H9 (cell line): ENCODE data around the gene MAP3K21. TPM values are rescaled to one million over a fixed set of nuclear protein-coding genes. Genes with fewer than 3 reads are reported as not detected.

ENCODE experiments used
- DNase-seq: peaks from one replicate; pipeline ENCODE4 v3.0.0-alpha.2; 2017
- H2AFZ ChIP-seq: one replicate; pipeline ENCODE4 v1.6.1; 2013; ENCODE audit warnings: mild to moderate bottlenecking, low read length, control low read depth, moderate library complexity
- H2AK5ac ChIP-seq: 2 replicates; pipeline ENCODE4 v1.6.1; 2013; ENCODE audit warnings: low read length, control low read depth, mixed read lengths; ENCODE audit not compliant: insufficient read length
- H2BK120ac ChIP-seq: one replicate; pipeline ENCODE4 v1.6.1; 2013; ENCODE audit warnings: low read depth, mild to moderate bottlenecking, low read length, control low read depth, inconsistent platforms; ENCODE audit not compliant: poor library complexity, severe bottlenecking
- H2BK12ac ChIP-seq: 2 replicates; pipeline ENCODE4 v1.6.1; 2013; ENCODE audit warnings: low read length, control low read depth, mixed read lengths, low read depth; ENCODE audit not compliant: insufficient read length
- H2BK15ac ChIP-seq: 2 replicates; pipeline ENCODE4 v1.6.1; 2013; ENCODE audit warnings: low read depth, low read length, control low read depth
- H2BK20ac ChIP-seq: one replicate; pipeline ENCODE4 v1.6.1; 2013; ENCODE audit warnings: low read depth, mild to moderate bottlenecking, low read length, control low read depth, inconsistent platforms; ENCODE audit not compliant: poor library complexity, severe bottlenecking
- H2BK5ac ChIP-seq: 2 replicates; pipeline ENCODE4 v1.6.1; 2013; ENCODE audit warnings: low read length, control low read depth, mixed read lengths; ENCODE audit not compliant: insufficient read length
- H3K14ac ChIP-seq: 2 replicates; pipeline ENCODE4 v1.6.1; 2013; ENCODE audit warnings: low read length, control low read depth; ENCODE audit not compliant: insufficient read depth
- H3K18ac ChIP-seq: 2 replicates; pipeline ENCODE4 v1.6.1; 2013; ENCODE audit warnings: low read depth, mild to moderate bottlenecking, mixed read lengths, low read length, control low read depth; ENCODE audit not compliant: insufficient read length
- H3K23ac ChIP-seq: 2 replicates; pipeline ENCODE4 v1.6.1; 2013; ENCODE audit warnings: low read length, control low read depth, mixed read lengths, low read depth; ENCODE audit not compliant: insufficient read length
- H3K23me2 ChIP-seq: 2 replicates; pipeline ENCODE4 v1.6.1; 2013; ENCODE audit warnings: low read depth, mild to moderate bottlenecking, mixed read lengths, low read length, control low read depth; ENCODE audit not compliant: insufficient read length, poor library complexity, severe bottlenecking
- H3K27ac ChIP-seq: 2 replicates; pipeline ENCODE4 v1.5.1; 2013; ENCODE audit warnings: low read length, control low read depth, mixed read lengths, low read depth; ENCODE audit not compliant: insufficient read length
- H3K27me3 ChIP-seq: 2 replicates; pipeline ENCODE4 v1.6.1; 2013; ENCODE audit warnings: low read length, control low read depth, inconsistent platforms; ENCODE audit not compliant: insufficient read depth
- H3K4ac ChIP-seq: 2 replicates; pipeline ENCODE4 v1.6.1; 2013; ENCODE audit warnings: low read depth, mild to moderate bottlenecking, control low read depth, inconsistent platforms, low read length, moderate library complexity
- H3K4me1 ChIP-seq: 2 replicates; pipeline ENCODE4 v1.6.1; 2013; ENCODE audit warnings: low read length, control low read depth, inconsistent platforms; ENCODE audit not compliant: insufficient read depth
- H3K4me2 ChIP-seq: 2 replicates; pipeline ENCODE4 v1.6.1; 2013; ENCODE audit warnings: low read length, control low read depth, mixed read lengths; ENCODE audit not compliant: insufficient read length, insufficient read depth
- H3K56ac ChIP-seq: 2 replicates; pipeline ENCODE4 v1.6.1; 2013; ENCODE audit warnings: low read depth, mild to moderate bottlenecking, mixed read lengths, low read length, control low read depth; ENCODE audit not compliant: insufficient read length
- H3K79me1 ChIP-seq: 2 replicates; pipeline ENCODE4 v1.6.1; 2013; ENCODE audit warnings: low read depth, mild to moderate bottlenecking, moderate library complexity, low read length, control low read depth, inconsistent platforms; ENCODE audit not compliant: insufficient read depth, poor library complexity, severe bottlenecking
- H3K79me2 ChIP-seq: 2 replicates; pipeline ENCODE4 v1.6.1; 2013; ENCODE audit warnings: low read length, control low read depth, inconsistent platforms; ENCODE audit not compliant: insufficient read depth
- H3K9ac ChIP-seq: 2 replicates; pipeline ENCODE4 v1.6.1; 2013; ENCODE audit warnings: low read length, control low read depth, mixed read lengths; ENCODE audit not compliant: insufficient read length; ENCODE audit errors: extremely low read depth
- H3K9me3 ChIP-seq: one replicate; pipeline ENCODE4 v1.6.1; 2013; ENCODE audit warnings: low read depth, low read length, inconsistent platforms; ENCODE audit not compliant: control insufficient read depth
- H3T11ph ChIP-seq: one replicate; pipeline ENCODE4 v1.6.1; 2013; ENCODE audit warnings: mild to moderate bottlenecking, low read length, control low read depth, inconsistent platforms
- H4K20me1 ChIP-seq: one replicate; pipeline ENCODE4 v1.6.1; 2013; ENCODE audit not compliant: control insufficient read depth, insufficient read length, insufficient read depth
- H4K5ac ChIP-seq: 2 replicates; pipeline ENCODE4 v1.6.1; 2013; ENCODE audit warnings: low read depth, mild to moderate bottlenecking, mixed read lengths, low read length, control low read depth; ENCODE audit not compliant: insufficient read length
- H4K8ac ChIP-seq: replicated peaks from 2 replicates; pipeline ENCODE4 v1.6.1; 2013; ENCODE audit warnings: low read length, control low read depth, mixed read lengths, low read depth; ENCODE audit not compliant: insufficient read length
- H4K91ac ChIP-seq: 2 replicates; pipeline ENCODE4 v1.6.1; 2013; ENCODE audit warnings: low read depth, mild to moderate bottlenecking, moderate library complexity, mixed read lengths, low read length, control low read depth; ENCODE audit not compliant: insufficient read length
- H3K27ac Mint-ChIP-seq, 3 experiments: 2 replicates in 2 of 3; 3 replicates in 1 of 3; pipeline ENCODE4 v1.8.0; 2020 to 2021; ENCODE audit warnings: mixed read lengths in 3 of 3, mild to moderate bottlenecking in 1 of 3, moderate library complexity in 1 of 3
- H3K27me3 Mint-ChIP-seq: 2 replicates; pipeline ENCODE4 v1.8.0; 2021; ENCODE audit warnings: low read depth, mild to moderate bottlenecking, moderate library complexity, mixed read lengths
- H3K36me3 Mint-ChIP-seq, 3 experiments: 2 replicates in 2 of 3; 3 replicates in 1 of 3; pipeline ENCODE4 v1.8.0; 2020 to 2021; ENCODE audit warnings: low read depth in 3 of 3, mixed read lengths in 3 of 3; ENCODE audit not compliant: insufficient read depth in 1 of 3
- H3K4me1 Mint-ChIP-seq, 2 experiments: 2 replicates each; pipeline ENCODE4 v1.8.0; 2020; ENCODE audit warnings: mixed read lengths in 2 of 2
- H3K4me3 Mint-ChIP-seq, 2 experiments: 2 replicates in 1 of 2; 3 replicates in 1 of 2; pipeline ENCODE4 v1.8.0; 2020 to 2021; ENCODE audit warnings: mild to moderate bottlenecking in 2 of 2, mixed read lengths in 2 of 2, moderate library complexity in 1 of 2
- H3K9me3 Mint-ChIP-seq, 2 experiments: 2 replicates in 1 of 2; 3 replicates in 1 of 2; pipeline ENCODE4 v1.8.0; 2020; ENCODE audit warnings: mild to moderate bottlenecking in 2 of 2, mixed read lengths in 2 of 2, moderate library complexity in 1 of 2
- WGBS: extraction: QIAGEN DNeasy Blood & Tissue Kit; methylation state at CpG from one replicate; pipeline ENCODE4 v1.1.7; 2013; ENCODE audit warnings: missing lambda C conversion rate, low lambda C conversion rate, mixed read lengths; ENCODE audit not compliant: insufficient read length; ENCODE audit errors: extremely low coverage; 5-methylcytosine and 5-hydroxymethylcytosine counted together
- total RNA-seq: library from RNA; stranded (reverse); gene quantifications from 2 replicates; pipeline ENCODE4 v1.2.1, GENCODE V29; 2021
- TF ChIP-seq, protein P1 (sequence below): fragments of 200-600 bp; sonication (generic); conservative IDR thresholded peaks from 3 replicates; pipeline ENCODE4 v1.8.0; 2021; ENCODE audit warnings: antibody characterized with exemption, mild to moderate bottlenecking

Gene MAP3K21
- total RNA-seq, 1 experiment from 2014 or later: 11.7 TPM

DNA sequence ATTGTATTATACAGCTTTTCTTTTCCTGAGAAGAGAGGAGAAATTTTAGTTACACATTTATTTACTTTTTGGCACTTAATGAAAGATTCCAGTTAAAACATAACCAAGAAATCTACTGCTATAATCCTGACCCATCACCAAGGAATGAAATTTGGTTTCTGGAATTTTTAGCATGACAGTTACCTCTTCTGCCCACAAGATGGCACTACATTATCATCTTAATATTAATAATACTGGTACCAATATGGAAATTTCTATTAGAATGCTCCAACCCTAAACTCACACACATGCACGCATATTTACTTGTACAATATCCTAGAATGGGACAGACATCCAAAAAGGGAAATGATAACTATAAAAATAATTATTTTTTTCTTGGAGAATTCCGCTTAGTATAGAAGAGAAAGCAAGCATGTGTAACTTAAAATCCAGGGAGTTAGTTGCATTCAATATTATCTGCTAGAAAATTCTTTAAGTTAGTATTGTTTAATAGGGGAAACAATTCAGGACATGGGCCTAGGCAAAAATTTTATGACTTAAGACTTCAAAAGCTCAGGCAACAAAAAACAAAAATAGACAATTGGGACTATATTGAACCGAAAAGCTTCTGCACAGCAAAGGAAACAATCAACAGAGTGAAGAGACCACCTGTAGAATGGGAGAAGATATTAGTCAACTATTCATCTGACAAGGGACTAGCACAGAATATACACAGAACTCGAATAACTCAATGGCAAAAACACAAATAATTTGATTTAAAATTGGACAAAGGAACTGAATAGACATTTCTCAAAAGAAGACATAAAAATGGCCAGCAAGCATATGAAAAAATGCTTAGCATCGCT is 37.4 kb downstream of the MAP3K21 start:
- H2AK5ac ChIP-seq: no peak overlapping the region

More for the DNA sequence above, 37.4 kb downstream of the MAP3K21 start:
- TF ChIP-seq, protein P1, sequence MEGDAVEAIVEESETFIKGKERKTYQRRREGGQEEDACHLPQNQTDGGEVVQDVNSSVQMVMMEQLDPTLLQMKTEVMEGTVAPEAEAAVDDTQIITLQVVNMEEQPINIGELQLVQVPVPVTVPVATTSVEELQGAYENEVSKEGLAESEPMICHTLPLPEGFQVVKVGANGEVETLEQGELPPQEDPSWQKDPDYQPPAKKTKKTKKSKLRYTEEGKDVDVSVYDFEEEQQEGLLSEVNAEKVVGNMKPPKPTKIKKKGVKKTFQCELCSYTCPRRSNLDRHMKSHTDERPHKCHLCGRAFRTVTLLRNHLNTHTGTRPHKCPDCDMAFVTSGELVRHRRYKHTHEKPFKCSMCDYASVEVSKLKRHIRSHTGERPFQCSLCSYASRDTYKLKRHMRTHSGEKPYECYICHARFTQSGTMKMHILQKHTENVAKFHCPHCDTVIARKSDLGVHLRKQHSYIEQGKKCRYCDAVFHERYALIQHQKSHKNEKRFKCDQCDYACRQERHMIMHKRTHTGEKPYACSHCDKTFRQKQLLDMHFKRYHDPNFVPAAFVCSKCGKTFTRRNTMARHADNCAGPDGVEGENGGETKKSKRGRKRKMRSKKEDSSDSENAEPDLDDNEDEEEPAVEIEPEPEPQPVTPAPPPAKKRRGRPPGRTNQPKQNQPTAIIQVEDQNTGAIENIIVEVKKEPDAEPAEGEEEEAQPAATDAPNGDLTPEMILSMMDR: peak; percentile 84
- Histone ChIP-seq H3K18ac (no peak overlapping the region), H3K23ac (no peak overlapping the region), H3K79me1 (no peaks in the 10 kb centered on the region), H3K4me1 (peaks cover 9% of the 10 kb centered on the region; the same call in 1 of the 2 replicates), H2BK5ac (no peak overlapping the region), H4K91ac (no peak overlapping the region), H2AFZ (no peak overlapping the region), H3K27ac (no peak overlapping the region), H3K14ac (no peak overlapping the region), H3T11ph (no peak overlapping the region), H3K27me3 (no peaks in the 10 kb centered on the region), H2BK12ac (no peak overlapping the region), H3K9me3 (no peaks in the 10 kb centered on the region), H2BK120ac (no peak overlapping the region), H3K56ac (no peak overlapping the region), H2BK15ac (no peak overlapping the region), H4K5ac (no peak overlapping the region), H3K4ac (no peak overlapping the region), H3K4me2 (no peak overlapping the region), H4K8ac (no peak overlapping the region), H3K9ac (no peak overlapping the region), H4K20me1 (no peaks in the 10 kb centered on the region), H2BK20ac (no peak overlapping the region), H3K79me2 (no peaks in the 10 kb centered on the region), H3K23me2 (no peaks in the 10 kb centered on the region)
- Mint-ChIP-seq H3K4me3 (no peak overlapping the region), H3K27me3 (no peaks in the 10 kb centered on the region), H3K4me1 (peaks cover 50 to 51% of the 10 kb centered on the region in 2 experiments), H3K9me3 (no peaks in the 10 kb centered on the region), H3K27ac (peak overlapping the region in 2 of 3 experiments; percentile 71 to 89; a peak in 4 of 7 replicates), H3K36me3 (peaks cover 0 to 4% (median 0%) of the 10 kb centered on the region in 3 experiments; a peak in 5 of 7 replicates)
- no CpG with 5 or more reads among the region's 5 CpGs for WGBS
- DNase-seq: no peak
